22Rv1 (cell line): ENCODE results near the gene RACK1.
A peak's percentile ranks its signal among the peaks of the same experiment; 100 is the strongest.

Experiments
- H3K27ac ChIP-seq: fragments of 450-650 bp; 2 replicates; pipeline ENCODE4 v1.5.1; 2017
- CTCF ChIP-seq: fragments of 450-650 bp; IDR thresholded peaks from 2 replicates; pipeline ENCODE4 v1.5.1; 2017; ENCODE audit warnings: mild to moderate bottlenecking
- ZFX ChIP-seq: fragments of 450-650 bp; IDR thresholded peaks from 2 replicates; pipeline ENCODE4 v1.6.1; 2017; ENCODE audit warnings: antibody characterized with exemption, borderline replicate concordance

Gene RACK1

GRCh38 chr5:181194489-181195248 lies 49.0 kb downstream of the RACK1 start:
- peak overlapping the region; percentile 97; the same call in 1 of the 2 replicates for H3K27ac ChIP-seq
- TF ChIP-seq ZFX (no peak), CTCF (no peak)

GRCh38 chr5:181193656-181194055 lies 50.0 kb downstream of the RACK1 start:
- H3K27ac ChIP-seq = peak overlapping the region; percentile 97; the same call in 1 of the 2 replicates
- TF ChIP-seq CTCF (no peak), ZFX (no peak)

GRCh38 chr5:181192337-181193046 lies 51.2 kb downstream of the RACK1 start:
- no peak for TF ChIP-seq CTCF
- no peak for TF ChIP-seq ZFX
- H3K27ac ChIP-seq = peak overlapping the region; percentile 97

- TF ChIP-seq ZFX (no peak), CTCF (no peak)
- H3K27ac ChIP-seq = peak overlapping the region; percentile 97
Measured at GRCh38 chr5:181191526-181192336, 52.0 kb downstream of the RACK1 start.

GRCh38 chr5:181190711-181191525 lies 52.8 kb downstream of the RACK1 start:
- H3K27ac ChIP-seq = peak overlapping the region; percentile 97
- TF ChIP-seq CTCF = peak; percentile 38
- TF ChIP-seq ZFX = no peak

GRCh38 chr5:181189962-181190710 lies 53.6 kb downstream of the RACK1 start:
- TF ChIP-seq CTCF = no peak
- no peak for TF ChIP-seq ZFX
- peak overlapping the region; percentile 97 for H3K27ac ChIP-seq
